ENCODE data around the gene RPL13. TPM values are rescaled to one million over a fixed set of nuclear protein-coding genes. Genes with fewer than 3 reads are reported as not detected.

Gene RPL13
- total and polyA plus RNA-seq, 2 of the 8 experiments (the other 6 are each of a cell fraction or from before 2014, with no cell fraction given), result 2,162 to 7,384 TPM

- H3K14ac ChIP-seq (ENCODE audit: insufficient read length), result no peak overlapping the region
- DNase-seq (ENCODE audit: low read depth in 1 of 2, low spot score in 2 of 2) (no peak), FAIRE-seq (no peak)
- peaks cover 5 to 31% (median 9%) of the 10 kb centered on the region in 4 experiments for H3K4me1 ChIP-seq (replicated peaks in 1 of 4; ENCODE audit: control insufficient read depth in 3 of 4, insufficient read depth in 4 of 4, low read length in 3 of 4)
- H4K5ac ChIP-seq (ENCODE audit: insufficient read length, low read depth, low read length), result no peak overlapping the region
- no peaks in the 10 kb centered on the region for H3K27me3 ChIP-seq (replicated peaks in 1 of 4; ENCODE audit: control insufficient read depth in 3 of 4, extremely low read depth in 1 of 4, insufficient read depth in 3 of 4, low read length in 3 of 4)
- no peak overlapping the region for H3K23ac ChIP-seq (ENCODE audit: insufficient read length)
- H4K91ac ChIP-seq (replicated peaks; ENCODE audit: insufficient read length, low read length), result no peak overlapping the region
- 93% methylated on average over 12 of the region's 12 CpGs; no CpG with 5 or more reads in 1 of the 2 experiments for WGBS, 2 experiments (ENCODE audit: extremely low coverage in 1 of 2, insufficient coverage in 1 of 2, insufficient read length in 1 of 2, insufficient replicate concordance in 2 of 2, low coverage in 1 of 2, low lambda C conversion rate in 2 of 2, missing lambda C conversion rate in 1 of 2)
- no peak overlapping the region for H2BK12ac ChIP-seq (ENCODE audit: low read depth, low read length)
- peak overlapping the region in 2 of 4 experiments; percentile 0 to 69; a peak in 3 of 8 replicates for H3K4me3 ChIP-seq (ENCODE audit: extremely low read depth in 1 of 4, insufficient read depth in 2 of 4, low read depth in 3 of 4, low read length in 4 of 4)
- H3K4ac ChIP-seq (replicated peaks; ENCODE audit: insufficient read length, low read depth, low read length), result no peak overlapping the region
- no peak overlapping the region for H2BK120ac ChIP-seq (replicated peaks; ENCODE audit: low read depth, low read length)
- no peaks in the 10 kb centered on the region for H3K9me3 ChIP-seq (ENCODE audit: insufficient read depth in 2 of 2, low read depth in 1 of 2, low read length in 1 of 2)
- H3K4me2 ChIP-seq (ENCODE audit: insufficient read depth in 1 of 2, low read depth in 2 of 2, low read length in 2 of 2), result peak overlapping the region; percentile 91
- no peak for TF ChIP-seq TAF1 (IDR thresholded peaks at IDR 0.05; ENCODE audit: low read depth, low read length)
- no peak for TF ChIP-seq KDM4A (IDR thresholded peaks at IDR 0.05; ENCODE audit: low read depth, low read length, severe bottlenecking)
- peak; percentile 83 for TF ChIP-seq POLR2AphosphoS5 (IDR thresholded peaks at IDR 0.05; ENCODE audit: low read depth, low read length)
- no peak for TF ChIP-seq TCF12 (IDR thresholded peaks at IDR 0.05; ENCODE audit: low read depth, low read length)
- TF ChIP-seq POLR2A (IDR thresholded peaks at IDR 0.05; ENCODE audit: control extremely low read depth in 1 of 2, low read depth in 2 of 2, low read length in 2 of 2), result peak; percentile 35 to 49
- peak overlapping the region; percentile 1; the same call in 1 of the 2 replicates for H4K8ac ChIP-seq (ENCODE audit: extremely low read depth, insufficient read depth, low read length)
- no peak overlapping the region for H3K18ac ChIP-seq (ENCODE audit: extremely low read depth, low read length)
- H3K9ac ChIP-seq (replicated peaks in 1 of 4; ENCODE audit: extremely low read depth in 1 of 4, low read depth in 3 of 4, low read length in 3 of 4), result no peak overlapping the region; a peak in 1 of 7 replicates
- no peak overlapping the region for H2AFZ ChIP-seq (ENCODE audit: low read length)
- no peak overlapping the region for H3K56ac ChIP-seq (replicated peaks; ENCODE audit: insufficient read length, low read depth, low read length)
- no peak overlapping the region for H3K27ac ChIP-seq (ENCODE audit: low read depth, low read length)
- H4K20me1 ChIP-seq (replicated peaks in 1 of 2; ENCODE audit: control insufficient read depth in 1 of 2, insufficient read depth in 2 of 2, low read length in 2 of 2), result peaks cover 28 to 30% of the 10 kb centered on the region in 2 experiments
- no peak overlapping the region for H2BK15ac ChIP-seq (ENCODE audit: low read length)
- H3K23me2 ChIP-seq (ENCODE audit: low read depth, low read length), result peaks cover 18% of the 10 kb centered on the region
- peaks cover 11 to 32% of the 10 kb centered on the region in 2 experiments for H3K79me2 ChIP-seq (ENCODE audit: control insufficient read depth in 1 of 2, insufficient read depth in 2 of 2, low read length in 2 of 2)
- ChIA-PET POLR2A (ENCODE audit: partially characterized antibody) (interaction anchor here (0.6 to 5.5 kb wide), 36 partner anchors 10 to 309 kb away, joined by 3 to 63 read pairs (median 4); partner anchors contain the start of genes CHMP1A, CPNE7, SPATA2L and SPATA33), CTCF (ENCODE audit: partially characterized antibody) (interaction anchor here (0.7 to 2.8 kb wide), 5 partner anchors 12 to 301 kb away, joined by 3 to 7 read pairs (median 3); partner anchors contain the start of gene CPNE7)
- H2BK20ac ChIP-seq (ENCODE audit: low read length), result no peak overlapping the region
- peaks cover 3% of the 10 kb centered on the region for H3K79me1 ChIP-seq (ENCODE audit: low read depth, low read length)
- H2AK5ac ChIP-seq (ENCODE audit: low read depth, low read length), result no peak overlapping the region
- H3K36me3 ChIP-seq (ENCODE audit: control insufficient read depth in 2 of 4, insufficient read depth in 4 of 4, low read length in 3 of 4), result peaks cover 21 to 37% (median 32%) of the 10 kb centered on the region in 4 experiments
- H2BK5ac ChIP-seq (ENCODE audit: low read depth, low read length), result no peak overlapping the region
Measured at GRCh38 chr16:89563639-89564392, 3.3 kb downstream of the RPL13 start.

All from H1 (cell line).